Testis (tissue), 2 donors: ENCODE results near the gene GSTA3.

Experiments used
- POLR2A ChIP-seq: fragments of 450-650 bp; IDR thresholded peaks from one replicate; pipeline ENCODE4 v1.6.1; 2017; ENCODE audit warnings: antibody characterized with exemption, mild to moderate bottlenecking, moderate library complexity
- TF ChIP-seq, protein P1 (sequence below), 3 experiments: fragments of 450-650 bp in 2 of 3; fragments of 200-600 bp in 1 of 3; sonication (generic) in 1 of 3; IDR thresholded peaks; one replicate each; pipeline ENCODE4 v1.5.1; 2016 to 2019; ENCODE audit warnings: antibody characterized with exemption in 3 of 3, mild to moderate bottlenecking in 2 of 3, moderate library complexity in 1 of 3

DNA sequence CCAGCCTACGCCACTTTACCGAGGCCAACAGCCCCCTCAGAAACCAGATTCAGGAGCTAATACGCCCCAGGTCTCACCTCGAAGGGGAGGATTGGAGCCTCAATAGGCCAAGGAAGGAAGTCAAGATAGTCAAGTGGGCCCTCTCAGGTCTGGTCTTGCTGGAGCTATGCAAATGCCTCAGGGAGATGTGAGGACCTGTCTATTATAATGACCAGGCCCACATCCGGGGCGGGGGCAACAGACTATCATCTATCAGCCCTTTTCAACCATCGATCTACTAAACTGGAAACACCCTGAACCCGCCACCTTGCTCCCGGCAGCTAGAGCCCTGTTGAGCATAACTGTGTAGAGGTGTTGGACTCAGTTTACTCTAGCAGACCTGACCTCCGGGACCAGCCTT lies 12.7 kb upstream of the GSTA3 start:
- TF ChIP-seq, protein P1, sequence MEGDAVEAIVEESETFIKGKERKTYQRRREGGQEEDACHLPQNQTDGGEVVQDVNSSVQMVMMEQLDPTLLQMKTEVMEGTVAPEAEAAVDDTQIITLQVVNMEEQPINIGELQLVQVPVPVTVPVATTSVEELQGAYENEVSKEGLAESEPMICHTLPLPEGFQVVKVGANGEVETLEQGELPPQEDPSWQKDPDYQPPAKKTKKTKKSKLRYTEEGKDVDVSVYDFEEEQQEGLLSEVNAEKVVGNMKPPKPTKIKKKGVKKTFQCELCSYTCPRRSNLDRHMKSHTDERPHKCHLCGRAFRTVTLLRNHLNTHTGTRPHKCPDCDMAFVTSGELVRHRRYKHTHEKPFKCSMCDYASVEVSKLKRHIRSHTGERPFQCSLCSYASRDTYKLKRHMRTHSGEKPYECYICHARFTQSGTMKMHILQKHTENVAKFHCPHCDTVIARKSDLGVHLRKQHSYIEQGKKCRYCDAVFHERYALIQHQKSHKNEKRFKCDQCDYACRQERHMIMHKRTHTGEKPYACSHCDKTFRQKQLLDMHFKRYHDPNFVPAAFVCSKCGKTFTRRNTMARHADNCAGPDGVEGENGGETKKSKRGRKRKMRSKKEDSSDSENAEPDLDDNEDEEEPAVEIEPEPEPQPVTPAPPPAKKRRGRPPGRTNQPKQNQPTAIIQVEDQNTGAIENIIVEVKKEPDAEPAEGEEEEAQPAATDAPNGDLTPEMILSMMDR (IDR thresholded peaks at IDR 0.05), result no peak
- no peak for TF ChIP-seq POLR2A
